ENCODE measurements around the gene SIVA1. TPM values are rescaled to one million over a fixed set of nuclear protein-coding genes. Genes with fewer than 3 reads are reported as not detected.

The SIVA1 gene
- total RNA-seq, 1 donor from 2014 or later: 52.3 TPM

- no peak for TF ChIP-seq CTCF (IDR thresholded peaks at IDR 0.05)
- Mint-ChIP-seq H3K27me3 (ENCODE audit: unreplicated experiment) (no peaks in the 10 kb centered on the region), H3K9me3 (ENCODE audit: unreplicated experiment) (no peaks in the 10 kb centered on the region), H3K4me1 (ENCODE audit: unreplicated experiment) (peaks cover 30% of the 10 kb centered on the region), H3K27ac (ENCODE audit: unreplicated experiment) (no peak overlapping the region), H3K36me3 (ENCODE audit: unreplicated experiment) (no peaks in the 10 kb centered on the region), H3K4me3 (ENCODE audit: unreplicated experiment) (no peak overlapping the region)
- no peak for DNase-seq (ENCODE audit: extremely low spot score, unreplicated experiment)
These were observed 53.9 kb downstream of the SIVA1 start for GRCh38 chr14:104806625-104807465.

- H3K27me3 Mint-ChIP-seq (ENCODE audit: unreplicated experiment): no peaks in the 10 kb centered on the region
- no peak overlapping the region for H3K27ac Mint-ChIP-seq (ENCODE audit: unreplicated experiment)
- H3K9me3 Mint-ChIP-seq (ENCODE audit: unreplicated experiment): no peaks in the 10 kb centered on the region
- peaks cover 23% of the 10 kb centered on the region for H3K4me1 Mint-ChIP-seq (ENCODE audit: unreplicated experiment)
- no peak for DNase-seq (ENCODE audit: extremely low spot score, unreplicated experiment)
- no peak overlapping the region for H3K4me3 Mint-ChIP-seq (ENCODE audit: unreplicated experiment)
- no peak for TF ChIP-seq CTCF (IDR thresholded peaks at IDR 0.05)
- H3K36me3 Mint-ChIP-seq (ENCODE audit: unreplicated experiment): no peaks in the 10 kb centered on the region
These were observed 55.5 kb downstream of the SIVA1 start for GRCh38 chr14:104808456-104808855.

Other genes starting within 250 kb of the SIVA1 start
- gene C14orf180, start 173.4 kb upstream of the SIVA1 start, total RNA-seq: not detected in 2 replicates
- not detected in 2 replicates for gene TMEM179, start 148.4 kb upstream of the SIVA1 start, total RNA-seq
- 124 and 130 TPM in 2 replicates for gene INF2, start 63.5 kb upstream of the SIVA1 start, total RNA-seq
- 3.7 and 4.5 TPM in 2 replicates for gene ADSS1, start 28.9 kb upstream of the SIVA1 start, total RNA-seq
- 157 and 160 TPM in 2 replicates for gene AKT1, start 42.6 kb downstream of the SIVA1 start, total RNA-seq
- 2.7 and 3.1 TPM in 2 replicates for gene ZBTB42, start 48.0 kb downstream of the SIVA1 start, total RNA-seq
- 26.4 and 26.5 TPM in 2 replicates for gene CEP170B, start 112.1 kb downstream of the SIVA1 start, total RNA-seq
- 0.05 and 0.18 TPM in 2 replicates for gene PLD4, start 171.7 kb downstream of the SIVA1 start, total RNA-seq
- gene AHNAK2, start 225.2 kb downstream of the SIVA1 start, total RNA-seq: 145 and 183 TPM in 2 replicates
- gene CLBA1, start 232.6 kb downstream of the SIVA1 start, total RNA-seq: 7.5 and 7.7 TPM in 2 replicates

Measured in osteocyte (in vitro differentiated cells).